Islet precursor cell (in vitro differentiated cells): Measurements from ENCODE around the gene DNAJB2.
A peak's percentile ranks its signal among the peaks of the same experiment; 100 is the strongest.
"Not testable (repeated sequence)": the region's sequence is repeated elsewhere in the genome, so short reads cannot be mapped to it uniquely, and the experiment has no call there.

ENCODE experiments used
- DNase-seq: peaks from one replicate; pipeline ENCODE4 v3.0.0-alpha.2; 2018

The DNAJB2 gene

DNA sequence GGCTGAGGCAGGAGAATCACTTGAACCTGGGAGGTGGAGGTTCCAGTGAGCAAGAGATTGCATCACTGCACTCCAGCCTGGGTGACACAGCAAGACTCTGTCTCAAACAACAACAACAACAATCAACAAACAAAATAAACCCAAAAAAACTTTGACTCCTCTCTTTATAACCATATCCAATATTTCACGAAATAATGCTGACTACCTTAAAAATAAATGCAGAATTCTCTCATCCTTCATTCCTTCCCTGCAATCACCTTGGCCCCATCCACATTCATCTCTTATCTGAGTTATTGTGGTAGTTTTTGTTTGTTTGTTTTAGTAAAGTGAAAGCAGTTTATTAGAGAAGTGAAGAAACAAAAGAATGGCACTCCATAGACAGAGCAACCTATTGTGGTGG lies 26.9 kb downstream of the DNAJB2 start:
- no peak for DNase-seq

DNA sequence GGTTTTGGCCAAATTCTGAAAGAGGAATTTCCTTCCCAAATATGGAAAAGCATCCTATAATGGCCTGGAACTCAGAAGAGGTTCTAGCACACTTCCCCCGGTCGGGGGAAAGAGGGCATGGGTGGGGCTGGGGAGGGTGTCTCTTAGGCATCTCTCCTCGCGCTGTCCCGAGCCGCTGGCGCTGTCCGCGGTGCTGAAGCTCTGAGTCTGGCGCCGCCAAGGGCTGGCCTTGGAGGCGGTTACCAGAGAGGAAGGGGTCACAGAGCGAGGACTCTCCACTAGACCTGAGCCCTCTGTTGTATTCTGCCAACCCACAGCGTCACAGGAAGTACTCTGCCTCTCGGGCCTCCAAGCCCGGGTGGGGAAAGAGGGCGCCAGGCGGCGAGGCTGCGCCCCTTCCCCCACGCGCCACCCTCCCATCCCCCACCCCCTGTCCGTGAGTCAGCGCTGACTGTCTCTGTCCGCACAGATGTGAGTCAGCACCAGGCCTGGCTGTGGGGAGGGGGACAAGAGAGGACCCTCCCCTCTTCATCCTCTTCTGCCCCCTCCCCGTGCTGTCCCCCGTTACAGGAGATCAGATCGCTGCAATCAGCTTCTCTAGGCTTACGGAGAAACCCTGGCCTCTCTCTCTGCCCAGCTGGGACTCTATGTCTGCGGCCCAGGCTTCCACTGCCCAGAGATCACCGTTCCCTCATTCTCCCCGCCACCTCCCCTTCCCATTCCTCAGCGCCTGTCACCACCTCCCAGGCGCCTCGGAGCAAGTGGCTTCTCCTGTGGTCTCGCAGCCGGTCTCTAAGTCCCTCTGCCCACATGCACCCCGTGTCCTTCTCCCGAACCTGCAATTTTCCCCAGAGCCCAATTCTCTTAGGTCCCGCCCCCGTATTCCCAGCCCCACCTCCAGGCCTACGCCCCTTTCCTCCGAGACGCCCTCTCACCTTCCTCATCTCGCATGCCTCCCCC lies 29.3 kb downstream of the DNAJB2 start:
- peak; percentile 95 for DNase-seq

DNA sequence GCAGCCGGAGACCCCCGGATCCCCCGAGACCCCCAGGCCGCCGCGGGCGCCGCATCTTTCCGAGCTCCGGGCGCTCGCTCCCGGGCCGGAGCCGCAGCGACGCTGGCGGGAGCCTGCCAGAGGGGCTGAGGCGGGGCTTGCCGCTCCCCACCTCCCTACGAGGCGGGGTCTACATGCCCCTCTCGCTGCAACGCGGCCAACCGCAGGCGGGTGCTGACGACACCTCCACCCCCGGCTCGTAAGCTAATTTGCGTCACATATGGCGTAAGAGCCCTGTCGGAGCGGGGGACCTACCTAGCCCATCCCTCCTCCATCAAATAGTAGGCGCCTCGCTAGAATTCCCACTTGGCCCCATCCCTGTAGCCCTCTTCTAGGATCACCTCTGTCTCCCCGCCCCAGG lies 30.1 kb downstream of the DNAJB2 start, which contains the start of gene PTPRN:
Gene PTPRN (minus strand): TSS at position 124 of the 400 bp plus-strand sequence. CDS start 69 bp downstream, at position 55.
- DNase-seq, result peak; percentile 82

DNA sequence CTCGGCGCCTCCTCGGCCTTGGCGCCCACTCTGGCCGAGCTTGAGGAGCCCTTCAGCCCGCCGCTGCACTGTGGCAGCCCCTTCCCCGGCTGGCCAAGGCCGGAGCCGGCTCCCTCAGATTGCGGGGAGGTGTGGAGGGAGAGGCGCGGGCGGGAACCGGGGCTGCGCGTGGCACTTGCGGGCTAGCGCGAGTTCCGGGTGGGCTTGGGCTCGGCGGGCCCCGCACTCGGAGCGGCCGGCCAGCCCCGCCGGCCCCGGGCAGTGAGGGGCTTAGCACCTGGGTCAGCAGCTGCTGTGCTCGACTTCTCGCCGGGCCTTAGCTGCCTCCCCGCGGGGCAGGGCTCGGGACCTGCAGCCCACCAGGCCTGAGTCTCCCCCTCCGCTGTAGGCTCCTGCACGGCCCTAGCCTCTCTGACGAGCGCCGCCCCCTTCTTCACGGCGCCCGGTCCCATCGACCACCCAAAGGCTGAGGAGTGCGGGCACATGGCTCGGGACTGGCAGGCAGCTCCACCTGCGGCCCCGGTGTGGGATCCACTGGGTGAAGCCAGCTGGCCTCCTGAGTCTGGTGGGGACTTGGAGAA lies 33.6 kb downstream of the DNAJB2 start:
- not testable (repeated sequence) for DNase-seq

DNA sequence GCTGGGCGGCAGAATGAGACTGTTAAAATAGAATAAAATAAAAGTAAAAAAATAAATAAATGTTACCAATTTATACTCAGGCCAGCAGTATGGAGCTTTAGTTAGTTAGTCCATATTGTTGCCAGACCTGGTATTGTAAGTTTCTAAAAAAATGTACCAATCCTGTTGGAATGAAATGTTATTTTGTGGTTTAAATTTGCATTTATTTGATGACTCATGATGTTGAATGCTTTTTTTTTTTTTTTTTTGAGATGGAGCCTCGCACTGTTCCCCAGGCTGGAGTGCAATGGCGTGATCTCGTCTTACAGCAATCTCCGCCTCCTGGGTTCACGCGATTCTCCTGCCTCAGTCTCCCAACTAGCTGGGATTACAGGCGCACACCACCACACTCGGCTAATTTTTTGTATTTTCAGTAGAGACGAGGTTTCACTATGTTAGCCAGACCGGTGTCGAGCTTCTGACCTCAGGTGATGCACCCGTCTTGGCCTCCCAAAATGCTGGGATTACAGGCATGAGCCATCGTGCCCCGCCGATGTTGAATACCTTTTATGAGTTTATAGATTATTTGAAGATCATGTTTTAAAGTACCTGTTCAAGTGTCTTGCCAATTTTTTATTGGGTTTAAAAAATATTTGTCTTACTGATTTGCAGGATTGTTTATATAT lies 35.8 kb downstream of the DNAJB2 start:
- no peak for DNase-seq

DNA sequence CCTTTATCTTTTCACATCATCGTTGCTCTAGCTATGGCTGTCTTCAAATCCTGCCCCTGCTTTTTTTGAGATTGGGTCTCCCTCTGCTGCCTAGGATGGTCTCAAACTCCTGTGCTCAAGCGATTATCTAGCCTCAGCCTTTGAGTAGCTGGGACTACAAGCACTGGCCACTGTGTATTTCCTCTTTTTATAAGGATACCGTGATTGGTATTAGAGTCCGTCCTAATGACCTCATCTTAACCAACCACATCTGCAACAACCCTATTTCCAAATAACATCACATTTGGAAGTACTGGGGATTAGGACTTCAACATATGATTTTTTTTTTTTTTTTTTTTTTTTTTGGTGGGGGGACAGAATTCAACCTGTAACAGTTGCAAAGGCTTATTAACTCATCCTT lies 44.3 kb downstream of the DNAJB2 start:
- no peak for DNase-seq

DNA sequence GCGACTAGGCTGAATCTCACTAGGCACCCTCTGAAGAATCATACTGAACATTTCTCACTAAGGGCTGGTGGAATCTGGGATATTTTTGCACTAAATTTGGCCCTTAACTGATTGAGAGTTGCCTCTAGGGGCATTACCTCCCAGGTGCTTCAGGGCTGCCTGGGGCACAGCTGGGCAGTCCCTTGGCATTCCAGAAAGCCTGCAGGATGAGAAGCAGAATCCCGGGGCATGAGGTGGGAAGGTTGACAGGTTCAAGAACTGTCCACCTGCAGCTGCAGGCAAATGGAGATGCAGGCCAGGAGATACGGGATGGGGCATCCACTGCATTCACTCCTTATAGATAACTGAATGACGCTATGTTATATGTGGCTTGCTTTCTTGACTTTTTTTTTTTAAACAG lies 46.0 kb downstream of the DNAJB2 start:
- DNase-seq, result no peak

DNA sequence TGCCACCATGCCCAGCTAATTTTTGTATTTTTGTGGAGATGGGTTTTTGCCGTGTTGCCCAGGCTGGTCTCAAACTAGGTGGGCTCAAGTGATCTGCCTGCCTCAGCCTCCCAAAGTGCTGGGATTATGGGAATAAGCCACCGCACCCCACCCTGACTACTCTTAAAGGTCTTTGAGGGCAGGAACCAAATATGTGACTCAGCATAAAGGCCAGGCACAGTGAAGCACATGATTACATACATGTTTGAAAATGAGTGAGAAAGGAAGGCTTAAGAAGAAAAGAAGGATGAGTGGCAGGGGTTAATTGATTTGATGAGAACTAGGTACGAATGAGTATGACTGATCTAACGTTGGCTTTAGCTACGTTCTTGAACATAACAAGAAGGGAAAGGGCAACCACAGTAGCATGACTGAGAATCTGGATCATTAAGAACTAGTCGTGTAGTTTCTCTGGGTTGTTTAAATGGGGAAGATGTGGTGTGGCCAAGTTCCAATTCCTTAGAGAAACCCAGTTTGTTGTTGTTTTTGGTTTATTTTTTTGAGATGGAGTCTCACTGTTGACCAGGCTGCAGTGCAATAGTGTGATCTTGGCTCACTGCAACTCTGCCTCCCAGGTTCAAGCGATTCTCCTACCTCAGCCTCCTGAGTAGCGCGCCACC lies 46.6 kb downstream of the DNAJB2 start:
- no peak for DNase-seq

DNA sequence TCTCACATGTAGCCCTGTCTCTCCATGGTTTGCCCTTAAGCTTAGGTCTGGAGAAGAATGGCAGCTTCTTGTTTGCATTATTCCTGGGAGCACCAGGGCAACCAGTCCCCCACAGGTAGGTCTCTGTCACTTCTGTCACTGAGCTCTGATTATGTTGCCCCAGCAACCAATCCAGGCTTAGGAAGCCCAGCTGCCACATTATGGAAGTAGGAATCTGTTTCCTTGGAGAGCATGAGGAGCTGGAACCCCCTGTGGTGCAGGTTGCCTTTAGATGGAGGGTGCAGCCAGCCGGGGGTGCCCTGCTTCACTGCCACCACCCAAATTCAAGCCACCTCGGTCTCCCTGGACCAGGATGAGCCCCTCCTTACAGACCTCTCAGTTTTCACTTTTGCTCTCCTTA lies 48.6 kb downstream of the DNAJB2 start:
- DNase-seq, result no peak

DNA sequence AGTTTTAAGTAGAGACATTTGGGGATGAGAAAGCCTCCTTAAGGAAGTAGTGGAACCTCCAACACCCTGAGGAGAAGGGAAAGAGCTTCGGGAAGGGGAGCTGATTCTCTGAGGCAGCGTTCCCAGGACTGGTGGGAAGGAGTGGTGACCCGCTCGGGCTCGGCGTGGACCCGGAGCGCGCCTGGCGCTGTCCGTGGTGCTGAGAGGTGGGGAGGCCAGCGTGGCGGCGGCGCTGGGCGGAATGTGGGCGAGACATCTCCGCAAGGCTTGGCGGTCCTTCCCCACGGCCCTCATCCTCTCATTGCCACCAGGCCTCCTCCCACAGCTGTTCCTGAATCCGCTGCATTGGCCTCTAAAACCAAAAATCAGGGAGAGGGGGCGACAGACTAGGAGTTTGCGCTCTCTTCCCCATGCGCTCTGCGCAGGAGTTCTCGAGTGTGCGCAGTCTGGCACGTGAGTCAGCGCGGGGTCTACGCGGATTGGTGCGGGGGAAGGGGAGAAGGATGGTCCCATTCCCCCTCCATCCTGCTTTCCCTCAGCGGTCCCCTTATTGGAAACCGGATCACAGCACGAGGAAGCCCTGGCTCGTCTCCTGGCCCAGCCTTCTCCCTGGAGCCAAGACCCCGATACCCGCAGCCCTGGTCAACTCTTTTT lies 52.5 kb downstream of the DNAJB2 start:
- DNase-seq, result peak; percentile 83

DNA sequence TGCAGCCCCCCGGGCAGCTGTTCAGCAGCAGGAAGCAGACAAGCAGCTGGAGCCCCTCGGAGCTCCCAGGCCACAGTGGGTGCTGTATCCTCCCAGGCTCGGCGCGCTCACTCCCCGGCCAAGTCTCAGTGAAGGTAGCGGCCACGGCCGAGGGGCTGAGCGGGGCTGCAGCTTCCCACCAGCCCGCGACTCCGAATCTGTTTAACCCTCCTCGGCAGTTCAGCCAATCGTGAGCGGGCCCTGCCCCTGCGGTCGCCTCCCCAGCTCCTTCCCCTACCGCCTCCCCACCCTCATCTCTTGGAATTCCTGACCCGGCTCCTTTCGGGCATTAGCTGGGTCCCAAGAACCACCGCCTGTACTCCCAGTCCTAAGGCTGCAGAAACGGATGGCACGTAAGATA lies 53.4 kb downstream of the DNAJB2 start, which contains the start of gene RESP18:
Gene RESP18 (minus strand): TSS at position 203 of the 400 bp plus-strand sequence.
- no peak for DNase-seq

DNA sequence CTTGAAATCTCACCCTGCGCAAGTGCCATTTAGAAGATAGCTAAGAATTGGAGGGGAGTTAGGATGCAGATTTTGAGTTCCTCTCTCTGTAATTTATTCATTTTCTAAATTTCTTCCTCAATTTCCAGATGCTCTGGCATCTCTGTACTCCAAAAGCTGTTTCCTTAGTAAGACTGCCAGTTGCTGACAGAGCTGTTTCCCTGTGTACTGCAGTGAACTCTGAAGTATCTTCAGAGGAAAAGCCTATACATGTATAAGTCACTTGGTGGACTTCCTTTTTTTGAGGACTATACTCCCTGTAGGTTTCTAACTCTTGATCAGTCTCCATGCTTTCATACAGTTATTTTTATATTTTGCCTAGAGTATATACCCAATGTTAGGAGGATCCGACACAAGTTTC lies 54.9 kb downstream of the DNAJB2 start:
- no peak for DNase-seq

DNA sequence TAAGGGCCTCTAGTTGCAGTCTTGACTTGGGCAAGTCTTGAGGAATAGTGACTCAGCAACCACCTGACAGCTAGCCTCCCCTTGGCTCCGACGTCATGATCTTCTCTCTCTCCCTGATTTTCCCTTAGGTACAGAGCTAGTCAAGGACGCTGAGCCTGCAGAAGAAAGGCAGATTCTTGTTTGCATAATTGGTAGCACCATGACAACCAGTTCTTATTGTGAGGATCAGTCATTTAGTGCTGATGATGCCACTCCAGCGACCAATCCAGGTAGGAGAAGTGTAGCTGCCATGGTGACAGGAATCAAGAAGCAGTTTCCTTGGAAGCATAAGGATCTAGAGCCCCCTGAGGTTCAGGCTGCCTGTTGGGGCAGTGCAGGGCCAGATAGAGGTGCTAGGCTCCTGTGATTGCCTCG lies 56.2 kb downstream of the DNAJB2 start:
- DNase-seq, result no peak
